HG03095 (cell line): ENCODE results near the gene DNAH2.

Experiments
- ATAC-seq: cut with Tn5 transposase; IDR thresholded peaks from one replicate; pipeline ENCODE4 v1.9.1; 2021; ENCODE audit warnings: moderate library complexity; ENCODE audit not compliant: unreplicated experiment

Gene DNAH2

GRCh38 chr17:7849130-7849750 lies 131.7 kb downstream of the DNAH2 start:
- ATAC-seq: no peak

- no peak for ATAC-seq
These were observed 132.4 kb downstream of the DNAH2 start for GRCh38 chr17:7849751-7850504.

GRCh38 chr17:7850701-7851437 lies 133.3 kb downstream of the DNAH2 start:
- no peak for ATAC-seq

- peak; percentile 62 for ATAC-seq
These were observed 134.1 kb downstream of the DNAH2 start for GRCh38 chr17:7851438-7852261.

GRCh38 chr17:7852262-7852670 lies 134.7 kb downstream of the DNAH2 start:
- no peak for ATAC-seq

- no peak for ATAC-seq
These were observed 135.6 kb downstream of the DNAH2 start for GRCh38 chr17:7852919-7853690.

- no peak for ATAC-seq
These were observed 136.1 kb downstream of the DNAH2 start for GRCh38 chr17:7853691-7854038.

GRCh38 chr17:7854078-7854777 lies 136.7 kb downstream of the DNAH2 start:
- ATAC-seq: no peak

- no peak for ATAC-seq
These were observed 137.5 kb downstream of the DNAH2 start, which contains the start of gene TMEM88 for GRCh38 chr17:7854851-7855659. Gene TMEM88 (plus strand): TSS chr17:7855066. CDS start chr17:7855075, 9 bp downstream.

GRCh38 chr17:7855660-7856010 lies 138.1 kb downstream of the DNAH2 start:
- no peak for ATAC-seq

- ATAC-seq: no peak
These were observed 138.7 kb downstream of the DNAH2 start for GRCh38 chr17:7856011-7856810.

GRCh38 chr17:7856811-7857712 lies 139.5 kb downstream of the DNAH2 start, which contains the start of gene NAA38:
Gene NAA38 (minus strand): TSS chr17:7857559. CDS start chr17:7857463, 96 bp downstream.
- ATAC-seq: peak; percentile 69

GRCh38 chr17:7857713-7858521 lies 140.4 kb downstream of the DNAH2 start, which contains the start of gene CYB5D1:
Gene CYB5D1 (plus strand): TSS chr17:7858003. CDS start chr17:7858135, 132 bp downstream.
- peak; percentile 25 for ATAC-seq

GRCh38 chr17:7858522-7858810 lies 140.9 kb downstream of the DNAH2 start:
- no peak for ATAC-seq

- ATAC-seq: no peak
These were observed 141.5 kb downstream of the DNAH2 start for GRCh38 chr17:7859028-7859427.
